CD4-positive, alpha-beta T cell (primary cell): ENCODE data around the gene CHRNG. TPM values are rescaled to one million over a fixed set of nuclear protein-coding genes. Genes with fewer than 3 reads are reported as not detected.
A peak's percentile ranks its signal among the peaks of the same experiment; 100 is the strongest.

Source experiments
- ATAC-seq: fragments of 200-7000 bp; cut with Tn5 transposase; one replicate; pipeline ENCODE4 v1.10.0; 2022; ENCODE audit warnings: mild to moderate bottlenecking; ENCODE audit not compliant: poor library complexity
- CTCF ChIA-PET: fragments of 350-600 bp; sonication (Branson Sonifier 250); formaldehyde crosslinking; loops from one replicate; lab custom pipeline; 2021; ENCODE audit warnings: antibody characterized with exemption, inconsistent platforms; lab: Charles Lee
- POLR2A ChIA-PET: fragments of 350-600 bp; sonication (Branson Sonifier 250); formaldehyde crosslinking; loops from one replicate; lab custom pipeline; 2021; ENCODE audit warnings: antibody characterized with exemption, inconsistent platforms; lab: Charles Lee
- DNase-seq, 14 experiments: peaks; one replicate each; pipeline ENCODE4 v3.0.0-alpha.2; 2013 to 2020; ENCODE audit warnings: mixed read lengths in 2 of 14
- H3K27ac ChIP-seq, 2 donors: one replicate each; pipeline versions ENCODE4 v1.5.1 to v1.7.0; 2013; ENCODE audit warnings: low read length in 2 of 2, low read depth in 1 of 2, mild to moderate bottlenecking in 1 of 2
- H3K27me3 ChIP-seq, 2 experiments: 1 replicate in 1 of 2; 2 replicates in 1 of 2; pipeline versions ENCODE4 v1.6.1 to v1.7.0; 2013; ENCODE audit warnings: low read length in 2 of 2, control low read depth in 1 of 2, mild to moderate bottlenecking in 1 of 2, moderate library complexity in 1 of 2; ENCODE audit not compliant: insufficient read depth in 2 of 2, control insufficient read depth in 1 of 2
- H3K36me3 ChIP-seq: one replicate; pipeline ENCODE4 v1.6.1; 2013; ENCODE audit warnings: low read length, control low read depth; ENCODE audit not compliant: insufficient read depth
- H3K4me1 ChIP-seq: one replicate; pipeline ENCODE4 v1.6.1; 2013; ENCODE audit warnings: low read length, control low read depth; ENCODE audit not compliant: insufficient read depth
- H3K4me3 ChIP-seq: one replicate; pipeline ENCODE4 v1.5.1; 2013; ENCODE audit warnings: mild to moderate bottlenecking, low read length, moderate library complexity
- H3K9me3 ChIP-seq, 2 experiments: 1 replicate in 1 of 2; 2 replicates in 1 of 2; pipeline versions ENCODE4 v1.6.1 to v1.7.0; 2013; ENCODE audit warnings: low read length in 2 of 2, mild to moderate bottlenecking in 2 of 2, control low read depth in 1 of 2, moderate library complexity in 1 of 2; ENCODE audit not compliant: control insufficient read depth in 1 of 2, insufficient read depth in 1 of 2
- H3K27ac Mint-ChIP-seq: one replicate; pipeline ENCODE4 v1.8.0; 2020; ENCODE audit warnings: mixed read lengths
- H3K27me3 Mint-ChIP-seq: one replicate; pipeline ENCODE4 v1.8.0; 2021; ENCODE audit warnings: mixed read lengths
- H3K36me3 Mint-ChIP-seq: one replicate; pipeline ENCODE4 v1.8.0; 2021; ENCODE audit warnings: low read depth, mixed read lengths
- H3K4me1 Mint-ChIP-seq: one replicate; pipeline ENCODE4 v1.8.0; 2021; ENCODE audit warnings: low read depth, mixed read lengths
- H3K4me3 Mint-ChIP-seq: one replicate; pipeline ENCODE4 v1.8.0; 2020; ENCODE audit warnings: mild to moderate bottlenecking, mixed read lengths
- H3K9me3 Mint-ChIP-seq: one replicate; pipeline ENCODE4 v1.8.0; 2020; ENCODE audit warnings: mixed read lengths
- CTCF ChIP-seq: fragments of 200-600 bp; IDR thresholded peaks from one replicate; pipeline ENCODE4 v1.8.0; 2022; ENCODE audit warnings: antibody characterized with exemption, mild to moderate bottlenecking
- intact Hi-C, 2 experiments: fragments of 100-400 bp; cut with DNase I in 1 of 2; cut with micrococcal nuclease in 1 of 2; formaldehyde crosslinking; loops; one replicate each; pipeline versions ENCODE4 v1.15.1 to v1.9.0; 2023 to 2025; cut with DNase I, micrococcal nuclease
- total RNA-seq, 174 experiments: library from RNA in 2 of 174; stranded (reverse) in 2 of 174; gene quantifications; one replicate each; pipeline ENCODE4 v1.2.3 and lab custom pipeline; 2021 to 2026

Gene CHRNG
- total RNA-seq, 2 experiments from 2014 or later, result not detected

GRCh38 chr2:232528746-232529460 lies 10.6 kb upstream of the CHRNG start:
- peaks cover 14 to 30% of the 10 kb centered on the region in 2 experiments for H3K27me3 ChIP-seq
- peaks cover 19% of the 10 kb centered on the region for H3K4me1 ChIP-seq
- ChIA-PET CTCF (no interaction called here), POLR2A (no interaction called here)
- TF ChIP-seq CTCF, result no peak
- H3K9me3 ChIP-seq, result peaks cover 0 to 3% of the 10 kb centered on the region in 2 experiments
- no peaks in the 10 kb centered on the region for H3K9me3 Mint-ChIP-seq
- H3K27ac Mint-ChIP-seq, result peak overlapping the region; percentile 46
- H3K4me3 ChIP-seq, result no peak overlapping the region
- H3K4me1 Mint-ChIP-seq, result peaks cover 12% of the 10 kb centered on the region
- ATAC-seq, result peak; percentile 71
- H3K36me3 ChIP-seq, result no peaks in the 10 kb centered on the region
- no peaks in the 10 kb centered on the region for H3K36me3 Mint-ChIP-seq
- peaks cover 55% of the 10 kb centered on the region for H3K27me3 Mint-ChIP-seq
- DNase-seq, result peak in 1 of 14 experiments; percentile 15
- H3K4me3 Mint-ChIP-seq, result peak overlapping the region; percentile 2
- no peak overlapping the region for H3K27ac ChIP-seq
- intact Hi-C loops, result loop anchor here in 1 of 2 experiments (10.0 kb wide), 1 partner anchor 604 kb away; the partner anchor contains the start of gene NPPC

DNA sequence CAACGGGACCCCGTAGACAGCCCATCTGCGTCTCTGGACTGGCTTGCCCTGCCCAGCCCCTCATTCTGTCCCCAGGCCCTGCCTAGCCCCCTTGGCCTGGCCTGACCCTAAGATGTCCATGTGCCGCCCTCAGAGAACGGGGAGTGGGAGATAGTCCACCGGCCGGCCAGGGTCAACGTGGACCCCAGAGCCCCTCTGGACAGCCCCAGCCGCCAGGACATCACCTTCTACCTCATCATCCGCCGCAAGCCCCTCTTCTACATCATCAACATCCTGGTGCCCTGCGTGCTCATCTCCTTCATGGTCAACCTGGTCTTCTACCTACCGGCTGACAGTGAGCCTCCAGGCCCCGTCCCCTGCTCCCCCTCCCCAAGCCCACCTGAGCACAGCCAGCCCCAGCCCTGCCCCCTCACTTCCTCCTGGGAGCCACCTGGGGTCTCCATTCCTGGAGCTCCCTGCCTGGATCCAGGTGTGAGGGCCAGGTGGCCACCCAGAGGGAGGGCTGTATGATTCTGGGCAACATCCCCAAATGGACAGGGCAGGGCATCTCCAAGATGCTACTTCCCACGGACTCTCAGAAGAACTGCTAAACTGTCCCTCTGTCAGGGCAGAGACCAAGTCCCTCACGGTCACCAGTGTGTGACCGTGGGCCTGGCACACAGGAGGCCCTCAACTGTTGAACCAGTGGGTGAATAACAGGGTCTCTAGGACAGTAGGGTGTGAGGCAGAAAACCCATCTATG lies 9.5 kb upstream of the CHRNG start:
- Mint-ChIP-seq H3K4me1 (peaks cover 12% of the 10 kb centered on the region), H3K27ac (no peak overlapping the region), H3K36me3 (no peaks in the 10 kb centered on the region), H3K9me3 (no peaks in the 10 kb centered on the region), H3K27me3 (peaks cover 48% of the 10 kb centered on the region), H3K4me3 (no peak overlapping the region)
- Histone ChIP-seq H3K4me1 (peaks cover 13% of the 10 kb centered on the region), H3K27ac (no peak overlapping the region), H3K36me3 (no peaks in the 10 kb centered on the region), H3K4me3 (no peak overlapping the region), H3K27me3 (peaks cover 10 to 25% of the 10 kb centered on the region in 2 experiments), H3K9me3 (peaks cover 0 to 2% of the 10 kb centered on the region in 2 experiments)
- intact Hi-C loops, result loop anchor here in 1 of 2 experiments (10.0 kb wide), 1 partner anchor 605 kb away; the partner anchor contains the start of gene NPPC
- ATAC-seq, result no peak
- ChIA-PET CTCF (no interaction called here), POLR2A (no interaction called here)
- TF ChIP-seq CTCF, result no peak
- DNase-seq, result no peak

DNA sequence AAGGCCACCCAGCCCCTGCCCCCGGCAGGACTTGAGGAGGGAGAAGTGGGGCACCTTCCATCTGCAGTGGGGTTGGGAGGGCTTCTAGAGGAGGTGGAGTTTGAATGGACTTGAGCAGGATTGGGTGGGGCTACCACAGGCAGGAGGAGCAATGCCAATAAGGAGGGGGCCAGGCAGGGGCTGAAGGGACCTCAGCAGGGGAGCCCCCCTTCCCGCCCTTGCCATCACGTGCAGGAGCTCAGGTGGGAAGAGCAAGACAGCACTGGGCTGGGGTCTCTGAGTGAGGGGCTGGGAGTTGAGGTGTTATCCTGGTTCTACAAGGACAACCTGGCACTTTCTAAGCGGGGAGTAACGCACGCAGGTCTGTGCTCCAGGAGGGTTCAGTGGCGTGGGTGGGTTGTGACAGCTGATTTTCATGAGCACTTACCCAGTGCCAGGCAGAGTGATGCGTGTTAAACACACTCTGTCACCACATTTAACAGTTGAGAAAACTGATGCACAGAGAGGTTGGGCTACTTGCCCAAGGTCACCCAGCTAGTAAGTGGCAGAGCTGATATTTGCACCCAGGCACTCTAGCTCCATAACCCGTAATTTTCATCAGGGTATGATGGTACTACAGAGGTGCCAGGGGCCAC lies 8.7 kb upstream of the CHRNG start:
- ChIA-PET POLR2A (interaction anchor here (1.4 kb wide), 1 partner anchor 20 kb away, joined by 3 read pairs; the partner anchor contains the start of genes EIF4E2 and TIGD1), CTCF (no interaction called here)
- no peak overlapping the region for H3K4me3 Mint-ChIP-seq
- DNase-seq (no peak), ATAC-seq (no peak)
- Histone ChIP-seq H3K36me3 (no peaks in the 10 kb centered on the region), H3K9me3 (peaks cover 0 to 8% of the 10 kb centered on the region in 2 experiments), H3K4me1 (peaks cover 13% of the 10 kb centered on the region), H3K27me3 (peaks cover 11 to 21% of the 10 kb centered on the region in 2 experiments), H3K4me3 (no peak overlapping the region), H3K27ac (no peak overlapping the region)
- no peaks in the 10 kb centered on the region for H3K9me3 Mint-ChIP-seq
- intact Hi-C loops, result no loop called here
- H3K4me1 Mint-ChIP-seq, result peaks cover 12% of the 10 kb centered on the region
- H3K36me3 Mint-ChIP-seq, result no peaks in the 10 kb centered on the region
- no peak overlapping the region for H3K27ac Mint-ChIP-seq
- TF ChIP-seq CTCF, result no peak
- H3K27me3 Mint-ChIP-seq, result peaks cover 48% of the 10 kb centered on the region
